ENCODE measurements around the gene NCBP3.

- no peak for TF ChIP-seq GATA2 (IDR thresholded peaks at IDR 0.05; ENCODE audit: low read depth, low read length)
- no peak for TF ChIP-seq GATA3 (IDR thresholded peaks at IDR 0.05; ENCODE audit: low read depth, low read length)
Observed at GRCh38 chr17:3794557-3795389, 51.3 kb downstream of the NCBP3 start.
